ENCODE data around the gene DSCAM.

DSCAM gene

GRCh38 chr21:40402884-40403582, 443.9 kb downstream of the DSCAM start:
- in situ Hi-C loops (cut with MboI; ENCODE audit: low sequenced_read_pairs) = no loop called here

DNA sequence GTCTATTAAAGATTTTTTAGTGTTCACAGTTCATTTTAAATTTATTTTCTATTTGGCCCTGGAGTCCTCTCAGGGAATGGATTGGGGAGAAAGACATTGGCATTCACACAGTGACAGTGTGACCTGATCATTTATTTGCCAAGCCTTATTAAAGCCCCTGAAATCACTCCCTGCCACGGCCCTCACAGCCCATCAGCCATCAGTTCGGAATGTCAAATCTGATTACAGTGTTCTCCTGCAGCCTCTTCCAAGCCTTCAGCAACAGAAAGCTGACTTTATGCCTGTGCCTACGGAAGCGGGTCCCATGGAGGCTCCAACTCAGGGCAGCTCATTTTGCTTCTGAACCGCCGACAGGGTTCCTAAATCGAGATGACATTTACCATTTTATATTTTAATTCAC, 451.2 kb downstream of the DSCAM start:
- in situ Hi-C loops (cut with MboI; ENCODE audit: low sequenced_read_pairs) = no loop called here

- in situ Hi-C loops (cut with MboI; ENCODE audit: low sequenced_read_pairs) = no loop called here
These were observed 453.9 kb downstream of the DSCAM start for GRCh38 chr21:40393066-40393465.

DNA sequence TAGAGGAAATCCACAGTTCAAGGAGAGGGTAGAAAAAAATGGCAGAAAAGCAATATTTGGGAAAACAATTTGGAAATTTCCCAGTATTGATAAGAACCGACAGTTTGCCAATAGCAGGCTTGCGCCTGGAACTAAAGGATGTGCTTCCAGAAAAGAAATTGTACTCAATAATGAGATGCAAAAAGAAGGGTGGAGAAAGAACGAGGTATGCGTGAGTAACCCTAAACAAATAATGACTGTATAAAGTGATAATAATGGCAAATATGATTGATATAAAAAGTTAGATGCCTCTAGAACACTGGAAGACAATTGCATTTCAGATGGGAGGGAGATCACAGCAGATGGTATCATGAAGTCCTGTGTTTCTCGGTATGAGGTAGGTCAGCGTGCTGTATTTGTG, 458.9 kb downstream of the DSCAM start:
- in situ Hi-C loops (cut with MboI; ENCODE audit: low sequenced_read_pairs) = no loop called here

- in situ Hi-C loops (cut with MboI; ENCODE audit: low sequenced_read_pairs) = no loop called here
These were observed 459.8 kb downstream of the DSCAM start for GRCh38 chr21:40386981-40387747.

GRCh38 chr21:40386294-40386911, 460.6 kb downstream of the DSCAM start:
- in situ Hi-C loops (cut with MboI; ENCODE audit: low sequenced_read_pairs) = no loop called here

DNA sequence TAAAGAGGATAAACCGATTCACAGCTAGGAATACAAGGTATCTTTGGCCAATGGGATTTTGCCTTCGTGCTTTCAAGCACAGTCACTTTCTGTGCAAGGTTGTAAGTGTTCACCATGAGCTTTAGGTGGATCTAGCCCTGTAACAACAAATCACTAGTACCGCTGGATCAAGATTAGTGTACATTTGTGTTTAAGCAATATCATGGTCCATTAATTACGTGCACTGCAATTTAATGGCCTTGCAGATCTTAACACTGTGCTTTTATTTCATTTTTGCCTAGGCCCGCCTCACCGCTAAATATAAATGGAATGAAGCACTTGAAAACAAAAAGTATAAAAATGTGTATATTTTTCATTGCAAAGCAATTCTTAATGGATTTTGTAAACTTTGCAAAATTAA, 461.1 kb downstream of the DSCAM start:
- in situ Hi-C loops (cut with MboI; ENCODE audit: low sequenced_read_pairs) = no loop called here

DNA sequence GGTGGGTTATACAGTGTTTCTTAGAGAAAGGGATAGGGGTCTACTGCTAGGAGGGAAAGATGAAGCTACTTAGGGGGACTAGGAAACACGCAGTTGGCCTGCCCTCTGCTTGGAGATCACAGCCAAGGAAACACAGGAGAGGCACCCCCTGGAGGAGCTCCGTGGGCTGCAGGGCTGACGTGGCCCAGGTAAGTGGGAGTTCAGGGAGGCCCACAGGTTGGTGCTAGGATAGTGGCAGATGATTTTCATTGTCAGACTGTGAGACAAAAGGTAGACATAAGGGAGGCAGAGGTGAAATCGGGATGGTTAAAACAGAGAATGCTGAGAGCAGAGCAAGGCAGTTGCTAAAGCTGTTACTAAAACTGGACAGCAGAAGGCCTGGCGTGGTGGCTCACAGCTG, 463.0 kb downstream of the DSCAM start:
- in situ Hi-C loops (cut with MboI; ENCODE audit: low sequenced_read_pairs) = no loop called here

GRCh38 chr21:40381111-40381510, 465.8 kb downstream of the DSCAM start:
- in situ Hi-C loops (cut with MboI; ENCODE audit: low sequenced_read_pairs) = no loop called here

DNA sequence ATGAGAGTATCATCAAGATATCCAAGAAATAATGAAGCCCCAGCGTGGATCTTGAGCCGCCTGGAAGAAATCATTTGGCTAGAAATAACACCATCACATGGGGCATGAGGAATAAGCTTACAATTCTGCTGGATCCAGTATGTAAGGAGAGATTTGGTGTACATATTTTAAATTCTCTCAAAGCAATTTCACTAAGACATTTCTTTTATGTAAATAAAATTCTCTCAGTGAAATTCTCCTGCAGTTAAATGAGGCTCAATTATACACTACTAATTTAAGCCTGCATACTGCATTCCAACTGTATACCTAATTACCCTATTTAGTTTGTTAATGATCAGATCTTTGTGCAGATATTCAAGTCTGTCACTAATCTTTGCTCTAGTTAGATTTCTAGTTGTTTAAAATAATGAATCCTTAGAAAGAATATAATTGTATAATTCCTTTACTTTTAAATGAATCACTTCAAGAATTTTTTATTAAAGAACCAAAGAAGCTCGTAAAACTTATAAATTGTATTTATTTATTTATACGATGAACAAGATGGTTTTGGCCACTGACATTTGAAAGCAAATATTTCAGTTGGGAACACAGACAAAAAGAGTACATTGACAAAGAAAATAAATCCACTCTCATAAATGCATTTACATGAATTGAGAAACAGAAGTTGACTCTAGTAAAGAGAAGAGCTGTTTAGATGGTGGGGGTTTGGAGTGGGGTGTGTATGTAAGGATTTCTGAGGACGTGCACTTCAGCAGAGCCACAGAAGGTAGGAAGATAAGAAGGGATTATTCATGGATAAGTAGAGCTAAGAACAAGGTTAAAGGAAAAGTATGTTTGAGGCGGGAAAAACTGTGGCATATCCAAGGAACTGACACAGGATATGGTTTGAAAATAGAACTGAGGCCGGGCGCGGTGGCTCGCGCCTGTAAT, 466.8 kb downstream of the DSCAM start:
- in situ Hi-C loops (cut with MboI; ENCODE audit: low sequenced_read_pairs) = no loop called here

- in situ Hi-C loops (cut with MboI; ENCODE audit: low sequenced_read_pairs) = no loop called here
These were observed 469.8 kb downstream of the DSCAM start for GRCh38 chr21:40377135-40377534.

DNA sequence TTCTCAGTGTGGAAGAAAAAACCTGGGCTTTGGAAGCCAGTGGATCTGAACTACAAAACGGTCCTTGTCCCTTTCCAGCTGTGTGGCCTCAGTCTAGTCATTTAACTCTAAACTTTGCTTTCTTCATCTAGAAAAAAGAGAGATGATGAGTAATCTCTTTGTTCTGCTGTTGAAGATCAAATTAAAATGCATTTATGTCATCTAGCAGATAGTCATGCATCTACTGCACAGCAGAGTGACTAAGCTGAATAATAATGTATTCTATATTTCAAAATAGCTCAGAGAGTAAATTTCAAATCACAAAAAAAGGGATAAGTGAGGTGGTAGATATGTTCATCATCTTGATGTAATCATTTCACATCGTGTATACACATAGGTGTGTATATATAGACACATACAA, 473.2 kb downstream of the DSCAM start:
- in situ Hi-C loops (cut with MboI; ENCODE audit: low sequenced_read_pairs) = no loop called here

GRCh38 chr21:40372506-40372905, 474.5 kb downstream of the DSCAM start:
- in situ Hi-C loops (cut with MboI; ENCODE audit: low sequenced_read_pairs) = no loop called here

GRCh38 chr21:40371329-40371728, 475.6 kb downstream of the DSCAM start:
- in situ Hi-C loops (cut with MboI; ENCODE audit: low sequenced_read_pairs) = no loop called here

- in situ Hi-C loops (cut with MboI; ENCODE audit: low sequenced_read_pairs) = no loop called here
These were observed 490.3 kb downstream of the DSCAM start for GRCh38 chr21:40356644-40357043.

DNA sequence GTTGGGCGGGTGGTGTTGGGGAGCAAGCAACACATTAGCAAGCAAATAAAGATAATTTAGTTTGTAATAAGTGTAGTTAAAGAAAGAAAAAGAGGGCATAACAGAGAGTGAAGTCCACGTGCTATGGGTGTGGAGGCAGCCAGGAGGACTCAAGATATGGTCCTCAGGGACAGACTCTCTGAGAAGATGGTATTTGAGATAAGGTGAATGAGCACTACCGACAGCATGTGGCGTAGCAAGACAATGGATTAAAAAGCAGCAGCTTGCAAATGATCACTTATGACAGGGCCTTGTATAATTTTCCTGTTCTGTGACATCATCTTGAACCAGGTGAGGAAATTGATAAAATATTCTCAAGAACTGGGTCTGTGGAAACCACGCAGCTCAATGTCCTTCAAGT, 491.9 kb downstream of the DSCAM start:
- in situ Hi-C loops (cut with MboI; ENCODE audit: low sequenced_read_pairs) = no loop called here

GRCh38 chr21:40351006-40351405, 496.0 kb downstream of the DSCAM start:
- in situ Hi-C loops (cut with MboI; ENCODE audit: low sequenced_read_pairs) = no loop called here

DNA sequence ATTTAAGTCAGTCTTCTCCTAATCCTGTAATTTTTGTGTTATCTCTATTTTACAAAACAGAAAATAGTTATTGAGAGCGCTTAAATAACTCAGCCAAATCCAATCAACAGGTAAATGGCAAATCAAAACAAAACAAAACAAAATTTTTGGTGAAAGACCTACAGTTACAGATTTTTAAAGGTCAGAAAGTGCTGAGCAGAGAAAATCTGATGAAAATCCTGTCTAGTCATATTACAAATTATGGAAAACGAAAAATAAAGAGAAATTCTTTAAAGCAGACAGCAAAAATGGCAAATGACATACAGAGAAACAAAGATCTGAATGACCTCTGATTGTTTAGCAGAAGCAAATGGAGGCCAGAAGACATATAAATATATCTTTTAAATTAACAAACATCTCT, 497.4 kb downstream of the DSCAM start:
- in situ Hi-C loops (cut with MboI; ENCODE audit: low sequenced_read_pairs) = no loop called here

DNA sequence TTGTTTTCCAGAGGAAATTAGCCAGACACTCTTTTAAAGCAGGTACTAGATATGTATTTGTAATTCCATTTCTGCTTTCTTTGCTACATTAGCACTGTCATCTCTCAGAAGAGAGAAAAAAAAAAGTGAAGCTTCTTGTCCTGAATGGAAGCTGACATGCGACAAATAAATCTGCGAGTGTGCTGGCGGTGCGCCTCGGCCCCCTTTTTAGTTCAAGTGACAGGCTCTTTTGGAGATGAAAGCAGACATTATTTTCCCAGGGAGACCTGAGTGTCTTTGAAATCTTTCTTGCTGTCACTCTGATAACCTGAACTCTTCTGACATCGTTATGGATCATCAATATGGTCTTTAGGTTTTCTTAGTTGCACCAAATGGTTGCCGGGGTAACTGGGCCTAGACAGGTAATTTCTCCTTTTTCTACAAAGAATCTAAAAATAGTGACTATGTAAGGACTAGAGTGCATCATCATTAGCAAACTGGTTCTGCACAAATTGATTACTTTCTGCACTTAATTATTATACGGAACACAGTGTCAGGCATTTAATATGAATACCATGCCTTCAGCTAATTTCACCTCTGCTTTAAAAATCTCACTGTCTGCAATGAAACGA, 501.1 kb downstream of the DSCAM start:
- in situ Hi-C loops (cut with MboI; ENCODE audit: low sequenced_read_pairs) = no loop called here

- in situ Hi-C loops (cut with MboI; ENCODE audit: low sequenced_read_pairs) = no loop called here
These were observed 506.6 kb downstream of the DSCAM start for GRCh38 chr21:40340357-40340756.

GRCh38 chr21:40339050-40339449, 507.9 kb downstream of the DSCAM start:
- in situ Hi-C loops (cut with MboI; ENCODE audit: low sequenced_read_pairs) = no loop called here

All from hTERT RPE-1 (cell line).